HG02870 (cell line): Measurements from ENCODE around the gene NUP210.

Experiments
- ATAC-seq: cut with Tn5 transposase; IDR thresholded peaks from one replicate; pipeline ENCODE4 v1.9.1; 2021; ENCODE audit warnings: mild to moderate bottlenecking, moderate library complexity; ENCODE audit not compliant: unreplicated experiment

Gene NUP210

GRCh38 chr3:13296662-13297061 is 123.5 kb downstream of the NUP210 start:
- ATAC-seq, result no peak

DNA sequence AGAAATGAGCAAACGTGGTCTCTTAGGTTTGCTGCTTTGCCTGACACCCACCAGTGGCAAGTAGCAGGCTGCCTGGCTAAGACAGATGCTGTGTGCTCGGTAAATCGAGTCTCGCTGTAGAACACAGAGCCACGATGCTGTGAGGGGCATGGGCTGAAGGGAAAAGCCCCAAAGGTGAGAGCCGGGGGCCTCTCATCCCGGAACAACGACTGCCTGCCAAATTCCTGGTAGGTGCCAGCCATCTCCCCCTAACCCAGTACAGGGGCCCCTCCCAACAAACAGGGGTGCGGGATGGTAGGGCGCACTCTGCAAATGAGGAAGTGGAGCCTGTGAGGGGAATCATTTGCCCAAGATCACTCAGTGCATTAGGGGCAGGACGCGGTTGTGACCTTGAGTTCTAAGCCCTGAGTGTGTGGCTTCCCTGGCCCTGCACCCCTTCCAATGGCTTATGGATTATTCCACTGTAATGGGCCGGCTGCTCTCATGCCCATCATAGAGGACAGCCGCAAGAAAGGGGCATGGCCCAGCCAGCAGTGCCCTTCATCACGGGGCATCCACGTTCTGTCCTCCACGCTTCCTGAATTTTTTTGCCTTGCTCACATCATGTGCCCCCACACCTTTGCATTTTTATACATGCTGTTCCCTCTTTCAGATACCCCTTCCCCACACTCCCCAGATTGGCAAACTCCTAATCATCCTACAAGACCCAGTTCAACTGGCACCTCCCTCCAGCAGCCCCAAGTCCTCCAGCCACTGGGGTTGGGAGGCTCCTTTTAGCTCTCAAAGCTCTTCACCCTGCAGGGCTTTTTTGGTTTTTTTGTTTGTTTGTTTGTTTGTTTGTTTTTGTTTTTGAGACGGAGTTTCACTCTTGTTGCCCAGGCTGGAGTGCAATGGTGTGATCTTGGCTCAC is 125.4 kb downstream of the NUP210 start:
- no peak for ATAC-seq

- no peak for ATAC-seq
These were observed 127.7 kb downstream of the NUP210 start for GRCh38 chr3:13292375-13292774.

GRCh38 chr3:13290941-13291340 is 129.2 kb downstream of the NUP210 start:
- ATAC-seq, result no peak

GRCh38 chr3:13289771-13290285 is 130.3 kb downstream of the NUP210 start:
- no peak for ATAC-seq

- no peak for ATAC-seq
These were observed 131.1 kb downstream of the NUP210 start for GRCh38 chr3:13288732-13289718.

DNA sequence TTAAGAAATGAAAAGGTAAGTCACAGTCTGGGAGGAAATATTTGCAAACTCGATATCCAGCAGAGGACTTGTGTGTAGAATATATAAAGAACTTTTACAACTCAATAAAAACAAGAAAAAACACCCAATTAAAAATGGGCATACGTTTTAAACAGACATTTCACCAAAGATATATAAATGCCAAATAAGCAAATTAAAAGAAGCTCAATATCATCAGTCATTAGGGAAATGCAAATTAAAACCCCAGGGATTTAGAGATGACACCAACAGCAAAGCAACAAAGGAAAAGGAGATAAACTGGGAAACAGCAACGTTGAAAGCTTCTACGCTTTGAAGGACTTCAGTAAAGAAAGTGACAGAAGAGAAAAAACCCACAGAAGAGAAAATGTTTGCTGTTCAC is 132.3 kb downstream of the NUP210 start:
- no peak for ATAC-seq

- no peak for ATAC-seq
These were observed 133.2 kb downstream of the NUP210 start for GRCh38 chr3:13286873-13287272.

- no peak for ATAC-seq
These were observed 135.0 kb downstream of the NUP210 start for GRCh38 chr3:13285007-13285567.

- ATAC-seq, result no peak
These were observed 136.3 kb downstream of the NUP210 start for GRCh38 chr3:13283877-13284264.

DNA sequence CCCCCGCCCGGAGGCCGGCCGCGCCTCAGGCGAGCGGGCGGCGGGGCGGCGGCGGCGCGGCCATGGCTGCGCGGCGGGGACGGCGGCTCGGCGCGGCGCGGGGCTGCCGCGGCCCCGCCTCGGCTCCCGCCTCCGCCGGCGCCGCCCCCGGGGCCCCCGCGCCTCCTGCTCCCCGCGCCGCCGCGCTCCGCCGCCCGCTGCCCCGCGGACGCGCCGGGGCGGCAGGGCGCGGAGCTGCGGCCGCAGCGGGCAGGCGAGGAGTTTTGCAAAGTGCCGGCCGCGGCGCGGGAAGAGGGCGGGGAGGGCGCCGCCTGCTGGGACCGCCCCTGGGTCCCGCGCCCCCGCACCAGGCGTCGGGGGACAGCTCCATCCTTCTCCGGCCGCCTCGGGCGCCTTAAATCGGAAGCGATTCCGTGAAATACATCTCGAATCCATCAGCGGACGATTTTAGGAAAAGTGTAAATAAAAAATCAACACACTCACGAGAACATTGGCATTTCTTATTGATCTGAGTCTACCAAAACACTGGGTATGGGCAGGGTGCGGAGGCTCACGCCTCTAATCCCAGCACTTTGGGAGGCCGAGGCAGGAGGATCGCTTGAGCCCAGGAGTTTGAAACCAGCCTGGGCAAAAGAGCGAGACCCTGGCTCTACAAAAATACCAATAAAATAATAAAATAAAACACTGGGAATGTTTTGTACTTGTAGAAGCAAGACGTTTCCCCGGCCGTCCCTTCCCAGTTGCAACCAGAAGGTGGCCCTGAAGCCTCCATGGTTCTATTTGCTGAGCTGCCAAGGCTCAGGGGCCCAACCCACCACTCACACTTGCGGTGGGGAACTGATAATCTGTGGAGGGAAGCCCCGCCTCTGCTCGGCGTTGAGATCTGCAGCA is 136.9 kb downstream of the NUP210 start:
- ATAC-seq, result no peak

- no peak for ATAC-seq
These were observed 137.7 kb downstream of the NUP210 start for GRCh38 chr3:13282358-13282985.

DNA sequence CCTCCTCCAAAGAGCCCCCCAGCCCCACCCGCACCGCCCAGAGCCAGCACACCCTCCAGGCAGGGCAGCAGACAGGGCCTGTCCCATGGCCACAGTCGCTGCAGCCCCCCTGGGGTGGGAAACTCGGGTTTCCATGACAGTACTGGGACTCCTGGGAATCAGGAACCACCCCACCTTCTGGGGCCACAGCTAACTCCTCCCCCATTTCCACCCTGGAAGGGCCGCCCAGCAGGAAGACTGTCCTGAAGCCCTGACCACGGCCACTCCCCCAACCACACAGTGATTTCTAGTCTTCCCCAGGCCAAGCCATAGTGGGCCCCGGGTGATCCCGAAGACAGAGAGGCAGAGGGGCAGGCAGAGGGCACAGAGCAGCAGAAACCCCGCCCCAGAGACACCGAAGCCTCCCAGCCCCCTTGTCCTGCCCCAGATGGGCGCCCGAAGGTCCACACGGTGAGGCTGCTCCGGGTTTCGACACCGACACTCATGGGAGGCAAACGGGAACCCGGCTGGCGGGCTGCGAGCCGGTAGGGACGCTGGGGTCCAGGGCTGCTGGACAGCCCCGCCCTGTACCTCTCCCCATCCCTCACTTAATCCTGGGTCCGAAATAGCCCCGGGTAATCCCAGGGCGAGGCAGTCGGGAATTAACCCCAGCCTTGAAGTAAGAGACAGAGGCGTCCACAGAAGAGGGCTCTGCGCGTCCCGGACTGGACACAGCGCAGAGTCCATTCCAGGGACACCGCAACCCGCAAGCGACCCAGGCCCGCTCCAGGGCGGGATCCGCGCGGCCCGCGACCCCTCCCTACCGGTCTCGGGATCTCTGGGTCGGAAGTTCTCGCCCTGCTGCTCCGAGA is 138.4 kb downstream of the NUP210 start:
- ATAC-seq, result no peak

DNA sequence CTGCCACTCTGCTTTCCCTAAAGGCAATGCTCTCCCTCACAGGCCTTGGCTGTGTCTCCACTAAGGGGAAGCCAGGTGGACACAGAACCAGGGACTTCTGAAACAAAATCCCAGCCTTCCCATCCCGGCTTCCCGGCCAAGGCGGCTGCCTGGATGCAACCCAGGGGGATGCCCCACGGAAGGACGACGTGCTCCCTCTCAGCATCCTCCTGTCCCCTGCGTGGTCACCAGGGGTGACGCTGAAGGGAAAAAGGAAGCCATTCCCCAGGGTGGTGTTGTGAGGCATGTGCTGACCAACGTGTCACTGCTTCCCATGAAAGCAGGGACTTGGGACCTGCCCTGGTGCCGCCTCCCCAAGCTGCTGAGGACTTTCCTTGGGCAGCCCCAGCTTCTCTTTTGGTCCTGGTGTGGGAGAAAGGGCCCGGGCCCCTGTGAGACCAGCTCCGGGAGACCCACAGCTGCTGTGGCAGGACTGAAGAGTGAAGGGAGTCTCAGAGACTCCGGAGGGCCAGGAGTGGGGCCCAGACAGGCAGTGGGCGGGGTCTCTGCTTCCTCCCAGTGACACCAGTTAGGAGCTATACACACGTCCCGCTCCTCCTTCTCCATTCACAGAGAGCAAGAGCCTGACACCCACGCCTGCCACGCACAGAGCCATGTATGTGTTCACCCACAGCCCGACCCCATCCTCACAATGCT is 139.2 kb downstream of the NUP210 start:
- no peak for ATAC-seq

DNA sequence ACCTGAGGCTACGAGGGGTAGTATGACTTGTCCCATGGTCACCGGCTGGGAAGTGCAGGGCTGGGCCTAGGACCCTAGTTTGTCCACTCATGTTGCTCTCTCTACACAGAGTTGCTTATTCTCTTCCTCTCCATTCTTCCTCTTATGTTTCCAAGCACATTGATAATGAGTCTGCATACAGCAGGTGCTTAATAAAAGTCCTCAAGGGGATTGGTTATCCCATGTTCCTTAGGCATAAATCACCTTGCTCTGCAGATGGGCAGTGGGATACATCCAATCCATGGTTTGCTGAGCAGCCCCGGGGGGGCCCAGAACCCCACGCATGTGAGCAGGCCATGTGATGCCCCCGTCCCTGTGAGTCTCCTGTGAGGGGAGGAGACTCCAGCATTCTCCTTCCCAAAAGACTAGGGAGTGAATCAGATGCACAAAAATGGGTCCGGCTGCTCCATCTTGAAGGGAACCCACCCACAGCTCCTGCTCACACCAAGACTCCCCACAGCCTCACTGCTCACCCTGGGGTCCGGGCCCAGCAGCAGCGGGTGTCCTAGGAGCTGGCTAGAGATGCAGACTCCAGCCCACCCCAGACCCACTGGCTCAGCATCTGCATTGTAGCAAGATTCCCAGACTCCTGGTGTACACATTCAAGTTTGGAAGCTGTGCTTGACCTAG is 139.9 kb downstream of the NUP210 start:
- no peak for ATAC-seq

DNA sequence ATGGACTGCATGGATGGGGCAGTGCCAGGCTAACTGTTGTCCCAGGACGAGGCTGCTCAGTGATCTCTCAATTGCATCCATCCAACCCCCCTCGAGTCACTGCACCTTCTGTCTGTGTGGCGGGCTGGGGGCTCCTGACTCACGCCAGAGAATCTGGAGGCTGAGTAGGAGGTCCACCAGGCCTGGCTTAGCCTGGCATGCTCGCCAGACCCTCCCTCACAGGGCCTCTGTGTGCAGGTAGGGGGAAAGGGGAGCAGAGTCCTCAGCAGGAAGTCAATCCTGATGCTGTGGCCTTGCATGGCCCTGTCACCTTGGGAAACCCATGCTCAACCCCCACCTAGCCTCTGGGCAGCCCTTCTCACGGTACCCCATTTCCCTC is 140.6 kb downstream of the NUP210 start:
- no peak for ATAC-seq

- ATAC-seq, result no peak
These were observed 141.2 kb downstream of the NUP210 start for GRCh38 chr3:13278783-13279531.
